HG02642 (cell line): ENCODE data around the gene TPX2.
"Not testable (repeated sequence)": the region's sequence is repeated elsewhere in the genome, so short reads cannot be mapped to it uniquely, and the experiment has no call there.

Experiments
- ATAC-seq: cut with Tn5 transposase; IDR thresholded peaks from one replicate; pipeline ENCODE4 v1.9.1; 2021; ENCODE audit warnings: mild to moderate bottlenecking; ENCODE audit not compliant: unreplicated experiment, poor library complexity

The TPX2 gene

GRCh38 chr20:31827059-31827458, 88.0 kb downstream of the TPX2 start:
- no peak for ATAC-seq

DNA sequence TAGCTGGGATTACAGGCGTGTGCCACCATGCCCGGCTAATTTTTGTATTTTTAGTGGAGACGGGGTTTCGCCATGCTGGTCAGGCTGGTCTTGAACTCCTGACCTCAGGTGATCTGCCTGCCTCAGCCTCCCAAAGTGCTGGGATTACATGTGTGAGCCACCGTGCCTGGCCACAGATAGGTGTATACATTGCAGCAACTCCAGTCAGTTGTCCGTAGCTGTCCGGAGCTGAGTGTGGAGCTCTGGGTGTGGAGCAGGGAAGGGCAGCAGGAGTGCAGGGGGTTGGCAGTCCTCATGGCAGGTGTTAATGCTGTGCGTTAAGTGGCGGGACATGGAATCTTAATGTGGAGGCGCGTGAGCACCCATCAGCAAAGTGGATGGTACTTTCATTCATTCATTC, 88.9 kb downstream of the TPX2 start:
- ATAC-seq = not testable (repeated sequence)

GRCh38 chr20:31829731-31830130, 90.6 kb downstream of the TPX2 start:
- ATAC-seq = no peak

DNA sequence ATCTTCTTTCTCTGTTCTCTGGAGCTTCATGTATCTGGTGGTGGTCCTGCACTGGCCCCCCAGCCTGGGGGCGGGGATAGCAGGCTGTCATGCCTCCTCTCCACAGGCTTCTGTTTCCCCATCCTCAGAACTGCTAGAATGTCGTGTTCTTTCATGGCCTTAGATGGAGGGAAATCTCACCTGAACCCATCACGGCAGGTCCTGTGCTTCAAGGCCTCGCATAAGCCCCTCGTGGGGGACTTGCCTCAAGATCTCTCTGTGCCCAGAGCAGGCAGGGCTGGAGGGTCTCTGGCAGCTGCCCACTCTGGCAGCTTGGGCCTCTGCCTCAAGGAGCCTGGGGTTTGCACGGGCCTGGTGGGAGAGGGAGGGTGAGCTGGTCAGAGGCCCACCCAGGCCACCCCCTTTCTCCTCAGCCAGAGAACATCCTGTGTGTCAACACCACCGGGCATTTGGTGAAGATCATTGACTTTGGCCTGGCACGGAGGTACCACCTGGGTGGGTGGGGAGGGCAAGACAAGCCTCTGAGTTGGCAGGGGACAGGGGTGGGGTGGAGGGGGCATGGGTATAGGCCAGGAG, 91.4 kb downstream of the TPX2 start:
- ATAC-seq = no peak

GRCh38 chr20:31831211-31831610, 92.1 kb downstream of the TPX2 start:
- no peak for ATAC-seq

- ATAC-seq = no peak
These were observed 92.7 kb downstream of the TPX2 start for GRCh38 chr20:31831771-31832306.

GRCh38 chr20:31833130-31833930, 94.2 kb downstream of the TPX2 start:
- no peak for ATAC-seq

DNA sequence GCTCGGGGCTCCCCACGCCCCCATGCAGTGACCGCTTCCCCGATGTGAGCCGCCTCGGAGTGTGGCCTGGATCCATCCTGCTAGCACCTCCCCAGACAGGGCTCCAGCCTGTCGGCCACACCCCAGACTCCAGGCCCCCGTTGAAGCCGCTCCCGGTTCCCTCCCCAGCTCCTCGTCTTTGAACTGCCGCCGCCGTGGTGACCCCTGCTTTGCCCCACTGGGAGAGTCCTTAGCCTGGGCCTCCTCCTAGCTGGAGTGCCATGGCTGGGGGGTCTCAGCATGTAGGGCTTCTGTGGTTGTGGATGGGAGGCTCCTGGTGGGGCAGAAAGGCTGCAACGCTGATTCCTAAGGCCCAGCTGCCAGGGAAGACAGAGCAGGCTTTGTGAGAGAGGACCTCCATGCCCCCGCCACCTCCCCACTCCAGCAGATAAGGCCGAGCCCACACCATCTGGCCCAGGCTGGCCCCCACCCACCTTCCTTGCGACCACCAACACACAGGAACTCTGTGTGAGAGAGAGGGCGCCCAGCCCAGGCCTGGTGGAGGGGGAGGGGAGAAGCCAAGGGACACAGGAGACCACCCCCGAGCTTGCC, 94.9 kb downstream of the TPX2 start:
- ATAC-seq = no peak

DNA sequence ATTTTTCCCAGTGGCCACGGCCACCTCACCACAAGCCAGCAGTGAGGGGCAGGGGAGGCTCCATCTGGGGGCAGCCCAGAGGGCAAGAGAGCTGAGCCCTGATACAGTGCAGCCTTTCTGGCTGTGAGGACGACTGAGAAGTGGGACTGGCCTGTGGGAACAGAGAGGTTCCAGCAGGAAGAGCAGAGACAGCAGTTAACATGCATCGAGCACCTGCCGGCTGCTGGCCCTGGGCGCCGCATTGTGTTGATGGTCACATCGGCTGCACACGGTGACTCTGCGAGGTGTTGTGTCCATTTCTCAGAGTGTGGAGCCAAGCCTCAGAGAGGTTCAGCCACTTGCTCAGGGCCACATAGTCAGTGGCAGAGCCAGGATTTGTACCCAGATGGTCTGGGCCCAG, 96.5 kb downstream of the TPX2 start:
- ATAC-seq = no peak

- peak; percentile 72 for ATAC-seq
These were observed 97.1 kb downstream of the TPX2 start for GRCh38 chr20:31835977-31836852.

GRCh38 chr20:31836853-31837608, 97.9 kb downstream of the TPX2 start:
- ATAC-seq = no peak

GRCh38 chr20:31837896-31838397, 98.9 kb downstream of the TPX2 start:
- ATAC-seq = no peak

GRCh38 chr20:31838646-31839292, 99.7 kb downstream of the TPX2 start:
- ATAC-seq = no peak

GRCh38 chr20:31839782-31840487, 100.8 kb downstream of the TPX2 start:
- no peak for ATAC-seq

DNA sequence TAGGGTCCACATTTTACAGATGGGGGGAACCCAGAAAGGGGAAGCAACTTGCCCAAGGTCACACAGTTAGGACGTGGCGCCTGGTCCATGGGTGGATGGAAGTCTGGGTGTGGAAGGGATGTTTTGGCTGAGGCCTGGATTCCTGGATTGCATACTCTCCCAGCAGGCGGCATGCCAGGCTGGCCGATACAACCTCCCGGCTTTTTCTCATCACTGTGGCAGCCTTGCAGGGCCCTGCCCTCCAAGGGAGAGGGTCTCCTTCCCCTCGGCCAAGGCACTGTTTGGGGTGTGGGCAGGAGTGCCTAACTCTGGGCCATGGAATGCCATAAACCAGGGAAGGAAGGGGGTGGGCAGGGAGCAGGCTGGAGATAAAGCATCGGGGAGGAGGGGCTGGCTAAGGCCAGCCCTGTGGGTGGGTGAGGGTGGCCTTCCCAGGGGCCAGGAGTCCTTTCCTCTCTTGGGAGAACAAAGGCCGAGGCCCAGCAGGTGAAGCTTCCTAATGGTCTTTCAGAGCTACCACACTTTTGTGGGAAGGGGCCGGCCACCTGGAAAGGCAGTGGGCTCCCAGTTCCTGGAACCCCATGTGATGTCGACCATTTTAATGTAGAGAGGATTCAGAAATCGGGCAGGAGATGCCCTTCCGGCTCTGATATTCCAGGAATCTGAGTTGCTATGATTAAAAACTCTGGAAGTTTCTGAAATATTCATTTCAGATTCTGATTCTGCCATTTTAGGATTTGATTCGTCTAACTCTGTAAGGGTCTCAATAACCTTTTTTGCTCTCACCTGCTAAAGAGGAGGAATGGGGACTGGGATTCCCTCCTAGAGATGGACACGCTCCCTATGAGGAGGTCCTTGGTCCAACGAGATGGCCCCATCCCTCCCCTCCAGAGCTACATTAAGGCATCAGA, 102.1 kb downstream of the TPX2 start:
- ATAC-seq = no peak

DNA sequence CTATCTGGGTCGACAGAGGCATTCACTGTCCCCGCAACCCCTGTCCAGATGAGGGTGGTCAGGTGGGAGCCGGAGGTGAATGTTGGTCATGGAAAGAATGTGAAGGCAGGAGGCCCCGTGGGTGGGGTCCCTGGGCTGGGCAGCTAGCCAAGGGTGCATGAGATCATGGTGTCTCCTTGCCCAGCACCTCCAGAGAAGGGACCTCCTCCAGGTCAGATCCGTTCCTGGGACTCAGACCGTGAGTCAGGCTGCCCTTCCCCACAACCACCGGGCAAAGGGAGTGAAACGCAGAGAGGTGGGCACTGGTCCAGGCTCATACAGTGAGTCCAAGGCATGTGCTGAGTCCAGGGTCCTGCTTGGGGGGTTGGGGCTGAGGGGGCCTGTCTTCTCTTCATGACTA, 102.8 kb downstream of the TPX2 start:
- no peak for ATAC-seq

DNA sequence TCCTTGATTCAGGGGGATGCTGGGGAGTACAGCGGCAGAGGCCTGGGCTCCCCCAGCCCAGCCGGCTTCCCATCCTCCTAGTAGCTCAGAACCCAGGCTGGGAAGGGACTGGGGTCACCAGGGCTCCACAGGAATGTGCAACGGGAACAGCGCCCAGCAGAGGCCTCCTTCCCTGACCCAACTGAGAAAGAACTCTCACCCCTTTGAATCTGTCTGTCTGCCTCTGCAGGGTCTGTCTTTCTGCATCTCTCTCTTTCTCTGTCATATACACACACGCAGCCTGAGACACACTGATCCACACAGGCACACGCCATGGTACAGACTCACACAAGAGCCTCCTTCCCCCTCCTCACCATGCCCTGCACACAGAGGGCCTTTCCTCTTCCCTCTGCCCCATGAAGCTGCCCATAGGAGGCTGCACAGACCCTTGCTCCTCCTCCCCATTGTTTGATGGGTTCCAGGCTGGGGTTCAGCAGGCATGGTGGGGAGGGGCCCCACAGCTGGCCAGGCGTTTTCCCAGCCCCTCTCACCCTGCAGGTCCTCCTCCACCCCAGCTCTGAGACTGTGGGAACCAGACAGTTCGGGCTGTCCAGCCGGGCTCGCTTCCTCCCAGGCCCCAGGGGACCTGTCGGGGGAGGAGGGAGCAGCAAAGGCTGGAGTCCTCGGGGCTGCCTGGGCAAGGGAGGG, 103.5 kb downstream of the TPX2 start:
- ATAC-seq = no peak
